Body of pancreas (tissue), 4 donors: ENCODE data around the gene HOXD13. TPM values are rescaled to one million over a fixed set of nuclear protein-coding genes. Genes with fewer than 3 reads are reported as not detected.

Experiments used
- ATAC-seq: fragments of 150-250 bp; one replicate; pipeline ENCODE4 v1.9.1; 2016
- DNase-seq, 4 donors: peaks; one replicate each; pipeline ENCODE4 v3.0.0-alpha.2; 2019
- H3K27ac ChIP-seq, 4 donors: fragments of 200-600 bp; sonication (generic); 1 replicate in 3 of 4; 2 replicates in 1 of 4; pipeline versions ENCODE4 v1.5.1 to v1.6.1; 2016 to 2019; ENCODE audit warnings: mild to moderate bottlenecking in 1 of 4, mixed read lengths in 1 of 4, moderate library complexity in 1 of 4
- H3K27me3 ChIP-seq, 2 donors: fragments of 200-600 bp; sonication (generic); one replicate each; pipeline ENCODE4 v1.6.0; 2016; ENCODE audit warnings: mild to moderate bottlenecking in 1 of 2
- H3K36me3 ChIP-seq, 2 donors: fragments of 200-600 bp; sonication (generic); replicated peaks in 1 of 2; 2 replicates each; pipeline ENCODE4 v1.5.1; 2016; ENCODE audit warnings: low read depth in 2 of 2; ENCODE audit not compliant: insufficient read depth in 1 of 2
- H3K4me1 ChIP-seq: fragments of 200-600 bp; sonication (generic); one replicate; pipeline ENCODE4 v1.6.0; 2016
- H3K4me3 ChIP-seq, 2 donors: fragments of 200-600 bp; sonication (generic); 1 replicate in 1 of 2; 2 replicates in 1 of 2; pipeline ENCODE4 v1.5.1; 2016 to 2019
- H3K9me3 ChIP-seq, 3 donors: fragments of 200-600 bp; sonication (generic); 1 replicate in 2 of 3; 2 replicates in 1 of 3; pipeline ENCODE4 v1.5.1; 2016
- POLR2A ChIP-seq, 3 donors: fragments of 450-650 bp; IDR thresholded peaks; one replicate each; pipeline ENCODE4 v1.6.1; 2016; ENCODE audit warnings: antibody characterized with exemption in 3 of 3, mild to moderate bottlenecking in 2 of 3
- WGBS, 2 donors: methylation state at CpG; one replicate each; pipeline ENCODE4 v1.1.5; 2017; 5-methylcytosine and 5-hydroxymethylcytosine counted together
- intact Hi-C: fragments of 100-400 bp; cut with DNase I; formaldehyde crosslinking; loops from one replicate; pipeline ENCODE4 v1.15.1; 2023
- total RNA-seq, 2 donors: library from RNA; depleted of rRNA; stranded (reverse); fragments of >200 nt; gene quantifications; one replicate each; pipeline ENCODE4 v1.1.0, GENCODE V29; 2016
- TF ChIP-seq, protein P1 (sequence below), 7 experiments: fragments of 450-650 bp in 4 of 7; fragments of 200-600 bp in 3 of 7; sonication (generic) in 3 of 7; IDR thresholded peaks; one replicate each; pipeline ENCODE4 v1.5.1; 2016 to 2019; ENCODE audit warnings: antibody characterized with exemption in 7 of 7

The HOXD13 gene
- total RNA-seq, 2 donors from 2014 or later: not detected

DNA sequence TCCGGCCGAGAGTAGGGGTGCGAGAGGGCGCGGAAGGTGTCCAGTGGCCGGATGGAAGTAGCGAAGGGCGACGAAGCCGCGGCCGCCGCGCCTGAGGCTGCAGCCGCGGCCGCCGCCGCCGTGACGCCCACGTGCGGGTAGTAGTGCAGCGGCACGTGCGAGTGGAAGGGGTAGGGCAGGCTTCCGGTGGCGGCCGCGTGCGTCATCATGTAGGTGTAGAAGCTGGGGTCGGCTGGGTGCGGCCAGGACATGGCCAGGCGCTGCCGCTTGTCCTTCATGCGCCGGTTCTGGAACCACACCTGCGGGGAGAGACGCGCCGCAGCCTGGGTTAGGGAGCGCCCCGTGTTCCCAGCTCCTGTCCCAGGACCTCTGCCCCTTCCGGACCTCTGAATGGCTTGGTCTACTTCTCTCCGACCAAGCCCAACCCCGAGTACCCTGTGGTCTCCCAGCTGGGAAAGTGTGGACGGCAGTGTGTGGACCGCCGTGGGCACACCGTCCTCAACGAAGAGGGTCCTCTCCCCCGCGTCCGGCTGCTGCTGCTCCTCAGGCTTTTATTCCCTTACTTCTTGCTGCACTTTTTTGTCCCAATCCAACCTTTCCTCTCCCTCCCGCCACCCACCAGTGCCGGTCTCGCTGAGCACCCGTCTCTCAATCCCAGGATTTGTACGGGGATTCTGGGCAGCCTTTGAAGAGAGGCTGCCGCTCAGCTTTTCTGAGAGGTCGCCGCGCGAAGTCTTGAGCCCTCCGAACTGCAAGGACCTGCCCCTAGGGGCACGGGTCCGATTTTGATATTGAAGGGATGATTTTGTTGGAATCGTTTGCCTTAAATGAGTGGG is 11.8 kb upstream of the HOXD13 start:
- Histone ChIP-seq H3K9me3 (peaks cover 0 to 8% (median 0%) of the 10 kb centered on the region in 3 donors), H3K27me3 (peaks cover 0 to 85% of the 10 kb centered on the region in 2 donors), H3K27ac (no peak overlapping the region), H3K4me3 (no peak overlapping the region), H3K36me3 (no peaks in the 10 kb centered on the region), H3K4me1 (peaks cover 27% of the 10 kb centered on the region)
- no peak for DNase-seq
- 7 to 14% methylated on average over 24 to 67 of the region's 68 CpGs for WGBS, 2 donors
- TF ChIP-seq, protein P1, sequence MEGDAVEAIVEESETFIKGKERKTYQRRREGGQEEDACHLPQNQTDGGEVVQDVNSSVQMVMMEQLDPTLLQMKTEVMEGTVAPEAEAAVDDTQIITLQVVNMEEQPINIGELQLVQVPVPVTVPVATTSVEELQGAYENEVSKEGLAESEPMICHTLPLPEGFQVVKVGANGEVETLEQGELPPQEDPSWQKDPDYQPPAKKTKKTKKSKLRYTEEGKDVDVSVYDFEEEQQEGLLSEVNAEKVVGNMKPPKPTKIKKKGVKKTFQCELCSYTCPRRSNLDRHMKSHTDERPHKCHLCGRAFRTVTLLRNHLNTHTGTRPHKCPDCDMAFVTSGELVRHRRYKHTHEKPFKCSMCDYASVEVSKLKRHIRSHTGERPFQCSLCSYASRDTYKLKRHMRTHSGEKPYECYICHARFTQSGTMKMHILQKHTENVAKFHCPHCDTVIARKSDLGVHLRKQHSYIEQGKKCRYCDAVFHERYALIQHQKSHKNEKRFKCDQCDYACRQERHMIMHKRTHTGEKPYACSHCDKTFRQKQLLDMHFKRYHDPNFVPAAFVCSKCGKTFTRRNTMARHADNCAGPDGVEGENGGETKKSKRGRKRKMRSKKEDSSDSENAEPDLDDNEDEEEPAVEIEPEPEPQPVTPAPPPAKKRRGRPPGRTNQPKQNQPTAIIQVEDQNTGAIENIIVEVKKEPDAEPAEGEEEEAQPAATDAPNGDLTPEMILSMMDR (IDR thresholded peaks at IDR 0.05): no peak
- TF ChIP-seq POLR2A (IDR thresholded peaks at IDR 0.05): no peak
- ATAC-seq: peak; percentile 35
- intact Hi-C loops: loop anchor here (10.0 kb wide), 1 partner anchor 716 kb away; no protein-coding TSS in a partner anchor

GRCh38 chr2:176081376-176081836 is 11.1 kb upstream of the HOXD13 start:
- Histone ChIP-seq H3K4me1 (peaks cover 34% of the 10 kb centered on the region), H3K27me3 (peaks cover 0 to 88% of the 10 kb centered on the region in 2 donors), H3K4me3 (no peak overlapping the region), H3K36me3 (no peaks in the 10 kb centered on the region), H3K27ac (no peak overlapping the region), H3K9me3 (peaks cover 0 to 8% (median 0%) of the 10 kb centered on the region in 3 donors)
- intact Hi-C loops: loop anchor here (10.0 kb wide), 1 partner anchor 717 kb away; no protein-coding TSS in a partner anchor
- no peak for ATAC-seq
- DNase-seq: no peak
- 5 to 10% methylated on average over 17 of the region's 17 CpGs for WGBS, 2 donors
- no peak for TF ChIP-seq POLR2A (IDR thresholded peaks at IDR 0.05)
- TF ChIP-seq, protein P1 (IDR thresholded peaks at IDR 0.05): no peak

DNA sequence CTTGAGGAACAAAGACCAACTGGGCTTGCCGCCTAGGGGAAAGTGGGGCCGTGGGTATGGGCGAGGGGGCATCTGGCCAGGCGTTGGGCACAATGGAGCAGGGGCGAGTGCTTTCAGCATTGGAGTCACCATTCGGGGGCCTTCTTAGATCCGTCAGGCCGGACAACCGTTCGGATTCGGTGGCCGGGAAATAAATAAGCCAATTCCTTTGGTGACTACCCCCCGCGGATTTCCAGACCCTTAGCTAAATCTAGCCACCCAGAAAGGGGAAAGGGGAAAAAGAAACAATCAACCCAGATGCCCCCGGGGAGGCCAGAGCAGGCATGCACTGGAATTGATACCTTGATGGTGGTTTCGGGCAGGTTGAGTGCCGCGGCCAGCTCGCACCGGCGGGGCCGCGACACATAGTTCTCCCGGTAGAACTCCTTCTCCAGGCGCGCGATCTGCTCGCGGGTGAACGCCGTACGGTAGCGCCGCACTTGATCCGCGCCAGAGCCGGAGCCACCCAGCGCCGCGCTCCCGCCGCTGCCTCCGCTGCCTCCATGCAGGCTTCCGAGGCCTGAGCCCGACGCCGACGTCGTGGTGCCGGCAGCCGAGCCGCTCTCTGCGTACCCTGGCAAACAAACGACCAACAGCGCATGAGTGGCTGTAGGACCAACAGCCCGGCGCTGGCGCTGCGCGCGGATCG is 10.5 kb upstream of the HOXD13 start:
- 7 to 9% methylated on average over 19 to 61 of the region's 62 CpGs for WGBS, 2 donors
- DNase-seq (no peak), ATAC-seq (no peak)
- Histone ChIP-seq H3K27me3 (peaks cover 0 to 89% of the 10 kb centered on the region in 2 donors), H3K4me1 (peaks cover 34% of the 10 kb centered on the region), H3K4me3 (no peak overlapping the region), H3K9me3 (peaks cover 0 to 8% (median 0%) of the 10 kb centered on the region in 3 donors), H3K36me3 (no peaks in the 10 kb centered on the region), H3K27ac (no peak overlapping the region)
- TF ChIP-seq, protein P1 (IDR thresholded peaks at IDR 0.05): no peak
- no peak for TF ChIP-seq POLR2A (IDR thresholded peaks at IDR 0.05)
- intact Hi-C loops: loop anchor here (10.0 kb wide), 1 partner anchor 717 kb away; no protein-coding TSS in a partner anchor

- H3K4me1 ChIP-seq: peaks cover 34% of the 10 kb centered on the region
- WGBS, 2 donors: 7 to 11% methylated on average over 10 of the region's 10 CpGs
- no peak overlapping the region for H3K27ac ChIP-seq
Observed at GRCh38 chr2:176082525-176082823, 10.0 kb upstream of the HOXD13 start.

More at GRCh38 chr2:176082525-176082823, 10.0 kb upstream of the HOXD13 start:
- H3K27me3 ChIP-seq: peaks cover under 1 to 89% of the 10 kb centered on the region in 2 donors
- peaks cover 0 to 8% (median 0%) of the 10 kb centered on the region in 3 donors for H3K9me3 ChIP-seq
- intact Hi-C loops: loop anchor here (10.0 kb wide), 1 partner anchor 718 kb away; no protein-coding TSS in a partner anchor
- no peaks in the 10 kb centered on the region for H3K36me3 ChIP-seq
- H3K4me3 ChIP-seq: no peak overlapping the region
- ATAC-seq: no peak
- TF ChIP-seq, protein P1 (IDR thresholded peaks at IDR 0.05): no peak
- no peak for TF ChIP-seq POLR2A (IDR thresholded peaks at IDR 0.05)
- no peak for DNase-seq
